Pancreas (tissue), 10 donors: Measurements from ENCODE around the gene MEGF6. TPM values are rescaled to one million over a fixed set of nuclear protein-coding genes. Genes with fewer than 3 reads are reported as not detected.

Experiments
- ATAC-seq, 4 donors: fragments of 200-7000 bp; cut with Tn5 transposase; one replicate each; pipeline versions ENCODE4 v1.8.0 to v1.9.1; 2020; ENCODE audit warnings: mild to moderate bottlenecking in 4 of 4, moderate library complexity in 4 of 4
- DNase-seq, 6 donors: peaks; one replicate each; pipeline ENCODE4 v3.0.0-alpha.2; 2020
- FAIRE-seq: peaks from 2 replicates; lab custom pipeline; 2012; peaks lifted over from hg19 to GRCh38; lab: Jason Lieb, UNC
- H3K27ac ChIP-seq, 4 donors: fragments of 200-600 bp; sonication (generic); 1 replicate in 3 of 4; 2 replicates in 1 of 4; pipeline versions ENCODE4 v1.5.0 to v1.8.0; 2020
- H3K27me3 ChIP-seq, 4 donors: fragments of 200-600 bp; one replicate each; pipeline ENCODE4 v1.8.0; 2021
- H3K36me3 ChIP-seq, 3 donors: fragments of 200-600 bp; sonication (generic) in 1 of 3; one replicate each; pipeline versions ENCODE4 v1.5.0 to v1.8.0; 2020 to 2021
- H3K4me1 ChIP-seq, 3 donors: fragments of 200-600 bp; one replicate each; pipeline ENCODE4 v1.8.0; 2021
- H3K4me3 ChIP-seq, 4 donors: fragments of 200-600 bp; sonication (generic) in 2 of 4; one replicate each; pipeline versions ENCODE4 v1.5.0 to v1.8.0; 2020 to 2021
- H3K9me3 ChIP-seq, 4 donors: fragments of 200-600 bp; one replicate each; pipeline ENCODE4 v1.8.0; 2021
- WGBS, 2 donors: extraction: QIAGEN DNeasy Blood & Tissue Kit; methylation state at CpG; one replicate each; pipeline ENCODE4 v1.1.7; 2013; 5-methylcytosine and 5-hydroxymethylcytosine counted together
- intact Hi-C, 3 donors: fragments of 100-400 bp; cut with DNase I; formaldehyde crosslinking; loops; one replicate each; pipeline versions ENCODE4 v1.11.1 to v1.14.2; 2022
- polyA plus RNA-seq, 2 donors: library from polyadenylated mRNA; stranded (reverse); fragments of 200-250 nt; gene quantifications; one replicate each; pipeline ENCODE4 v1.2.3, GENCODE V29; 2013
- total RNA-seq, 6 donors: library from RNA; stranded (reverse); fragmentation: NEBNext Ultra II Directional in 4 of 6; extraction: Animal tissue kit (Norgen Biotek cat#: 25700) in 4 of 6; gene quantifications; one replicate each; pipeline versions ENCODE4 v1.2.1 to v1.2.4, GENCODE V29; 2021 to 2023
- TF ChIP-seq, protein P1 (sequence below), 4 donors: fragments of 200-600 bp; sonication (generic) in 3 of 4; IDR thresholded peaks; one replicate each; pipeline versions ENCODE4 v1.5.0 to v1.8.0; 2021; ENCODE audit warnings: antibody characterized with exemption in 4 of 4
- donor health status: healthy with polysubstance abuse.
- donor health status: DM: no; HTN: no; CAD: no; lungs with moderate emphysema.
- donor health status: DM: no; HTN: no; CAD: no.
- donor health status: control.
- donor health status: control.
- donor health status: Bipolar disorder and iron deficiency.
- donor health status: DM: yes; HTN: yes; CAD: no.
- donor health status: DM: no; HTN: no; CAD: no.
- donor health status: DM: no; HTN: no; CAD: no.
- donor health status: DM: yes; HTN: yes; CAD: no.

Gene MEGF6
- total and polyA plus RNA-seq, 8 donors, result 2.6 to 20.0 (median 8.4) TPM

DNA sequence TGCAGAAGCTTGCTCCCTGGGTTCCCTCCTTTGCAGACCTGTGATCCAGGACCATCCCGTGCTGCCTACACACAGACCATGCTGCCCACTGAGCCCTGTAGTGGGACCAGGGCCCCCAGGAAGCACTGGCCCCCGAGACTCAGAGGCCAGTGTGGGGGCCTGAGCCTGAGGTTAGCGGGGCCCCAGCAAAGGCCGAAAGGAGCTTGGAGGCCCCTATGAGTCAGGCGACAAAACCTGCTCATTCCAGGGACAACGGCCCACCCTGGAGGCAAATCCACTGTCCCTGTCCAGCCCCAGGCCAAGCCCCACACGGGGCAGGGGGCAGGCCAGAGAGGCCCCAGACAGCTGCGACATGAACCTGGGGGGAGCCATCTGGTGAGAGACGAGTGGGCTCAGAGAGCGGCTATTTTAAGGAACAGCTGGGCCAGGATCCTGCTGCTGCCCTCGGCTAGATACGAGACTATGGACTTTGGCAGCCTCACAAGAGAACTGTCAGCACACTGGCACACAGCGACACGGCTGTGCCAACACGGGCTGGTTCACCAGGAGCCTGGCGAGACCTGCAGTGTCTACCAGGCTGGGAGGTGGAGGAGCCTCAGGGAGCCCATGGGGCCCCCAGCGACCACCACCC lies 82.1 kb downstream of the MEGF6 start:
- intact Hi-C loops, result no loop called here
- Histone ChIP-seq H3K4me1 (peaks cover 16 to 19% (median 17%) of the 10 kb centered on the region in 3 donors), H3K4me3 (peak overlapping the region in 1 of 4 donors; percentile 74), H3K27ac (no peak overlapping the region), H3K27me3 (no peaks in the 10 kb centered on the region), H3K36me3 (no peaks in the 10 kb centered on the region), H3K9me3 (no peaks in the 10 kb centered on the region)
- TF ChIP-seq, protein P1, sequence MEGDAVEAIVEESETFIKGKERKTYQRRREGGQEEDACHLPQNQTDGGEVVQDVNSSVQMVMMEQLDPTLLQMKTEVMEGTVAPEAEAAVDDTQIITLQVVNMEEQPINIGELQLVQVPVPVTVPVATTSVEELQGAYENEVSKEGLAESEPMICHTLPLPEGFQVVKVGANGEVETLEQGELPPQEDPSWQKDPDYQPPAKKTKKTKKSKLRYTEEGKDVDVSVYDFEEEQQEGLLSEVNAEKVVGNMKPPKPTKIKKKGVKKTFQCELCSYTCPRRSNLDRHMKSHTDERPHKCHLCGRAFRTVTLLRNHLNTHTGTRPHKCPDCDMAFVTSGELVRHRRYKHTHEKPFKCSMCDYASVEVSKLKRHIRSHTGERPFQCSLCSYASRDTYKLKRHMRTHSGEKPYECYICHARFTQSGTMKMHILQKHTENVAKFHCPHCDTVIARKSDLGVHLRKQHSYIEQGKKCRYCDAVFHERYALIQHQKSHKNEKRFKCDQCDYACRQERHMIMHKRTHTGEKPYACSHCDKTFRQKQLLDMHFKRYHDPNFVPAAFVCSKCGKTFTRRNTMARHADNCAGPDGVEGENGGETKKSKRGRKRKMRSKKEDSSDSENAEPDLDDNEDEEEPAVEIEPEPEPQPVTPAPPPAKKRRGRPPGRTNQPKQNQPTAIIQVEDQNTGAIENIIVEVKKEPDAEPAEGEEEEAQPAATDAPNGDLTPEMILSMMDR (IDR thresholded peaks at IDR 0.05), result no peak
- no peak for FAIRE-seq
- 25 to 35% methylated on average over 17 of the region's 17 CpGs for WGBS, 2 donors
- peak; percentile 78 to 95 (median 84) for DNase-seq
- ATAC-seq, result peak; percentile 78 to 87 (median 82)

GRCh38 chr1:3527774-3528173 lies 83.5 kb downstream of the MEGF6 start:
- Histone ChIP-seq H3K4me1 (peaks cover 16 to 19% (median 17%) of the 10 kb centered on the region in 3 donors), H3K27me3 (no peaks in the 10 kb centered on the region), H3K4me3 (no peak overlapping the region), H3K27ac (no peak overlapping the region), H3K9me3 (no peaks in the 10 kb centered on the region), H3K36me3 (no peaks in the 10 kb centered on the region)
- intact Hi-C loops, result no loop called here
- WGBS, 2 donors, result 83 to 90% methylated on average over 12 of the region's 12 CpGs
- FAIRE-seq (no peak), DNase-seq (no peak), ATAC-seq (no peak)
- TF ChIP-seq, protein P1 (IDR thresholded peaks at IDR 0.05), result no peak

DNA sequence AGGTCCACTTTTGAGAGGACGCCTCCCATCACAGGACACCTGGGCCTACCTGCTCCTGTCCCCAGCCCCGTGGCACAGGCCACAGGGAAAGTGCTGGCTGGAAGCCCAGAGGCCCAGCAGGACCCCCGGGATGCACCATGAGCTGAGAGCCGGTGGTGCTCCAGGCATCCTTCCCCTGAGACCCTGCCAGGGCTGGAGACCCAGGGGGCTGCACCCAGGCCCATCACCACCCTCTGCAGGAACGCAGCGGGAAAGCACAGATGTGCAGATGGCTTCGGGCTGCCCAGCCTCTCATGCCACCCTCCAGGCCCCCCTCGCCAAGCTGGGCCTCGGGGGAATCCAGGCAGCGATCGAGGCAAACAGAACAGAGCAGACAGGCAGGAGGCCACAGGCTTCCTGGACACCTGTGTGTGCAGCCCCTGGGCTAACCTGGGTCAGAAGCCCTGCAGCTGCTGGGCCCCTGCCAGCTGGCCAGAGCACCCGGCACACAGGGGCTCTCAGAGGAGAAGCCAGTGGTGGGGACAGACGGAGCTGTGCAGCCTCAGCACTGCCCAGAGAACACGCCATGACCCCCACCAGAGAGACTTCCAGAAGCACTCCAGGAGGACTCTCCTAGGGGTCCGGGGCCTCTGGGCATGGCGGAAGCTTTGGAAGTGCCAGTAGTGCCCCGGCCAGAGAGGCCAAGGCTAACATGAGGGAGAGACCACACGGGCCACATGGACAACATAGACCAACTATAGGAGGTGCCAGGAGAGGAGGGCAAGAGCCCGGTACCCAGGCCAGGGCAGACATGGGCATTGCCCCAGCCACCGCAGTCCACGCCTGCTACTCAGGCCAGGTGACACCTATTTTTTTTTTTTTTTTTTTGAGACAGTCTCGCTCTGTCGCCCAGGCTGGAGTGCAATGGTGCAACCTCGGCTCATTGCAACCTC lies 85.5 kb downstream of the MEGF6 start:
- TF ChIP-seq, protein P1 (IDR thresholded peaks at IDR 0.05), result no peak
- Histone ChIP-seq H3K9me3 (no peaks in the 10 kb centered on the region), H3K27me3 (no peaks in the 10 kb centered on the region), H3K4me3 (no peak overlapping the region), H3K27ac (no peak overlapping the region), H3K36me3 (no peaks in the 10 kb centered on the region), H3K4me1 (peaks cover 16 to 19% (median 17%) of the 10 kb centered on the region in 3 donors)
- FAIRE-seq, result no peak
- ATAC-seq, result no peak
- DNase-seq, result no peak
- 83 to 86% methylated on average over 21 to 24 of the region's 24 CpGs for WGBS, 2 donors
- intact Hi-C loops, result no loop called here

- WGBS, 2 donors, result 89 to 92% methylated on average over 20 of the region's 20 CpGs
- intact Hi-C loops, result no loop called here
- H3K36me3 ChIP-seq, result no peaks in the 10 kb centered on the region
- TF ChIP-seq, protein P1 (IDR thresholded peaks at IDR 0.05), result no peak
- no peaks in the 10 kb centered on the region for H3K27me3 ChIP-seq
- DNase-seq (no peak), FAIRE-seq (no peak), ATAC-seq (no peak)
- no peak overlapping the region for H3K4me3 ChIP-seq
- H3K4me1 ChIP-seq, result peaks cover 9 to 10% (median 9%) of the 10 kb centered on the region in 3 donors
- H3K27ac ChIP-seq, result no peak overlapping the region
- no peaks in the 10 kb centered on the region for H3K9me3 ChIP-seq
These were observed 86.6 kb downstream of the MEGF6 start for GRCh38 chr1:3524556-3525203.
